NCI-H1436 treated with DMSO at 0.1 percent for 48 hours (cell line): ENCODE data around the gene MED15.

Experiments
- DNase-seq: peaks from one replicate; lab custom pipeline; 2025; lab: John Stamatoyannopoulos, UW

Gene MED15

GRCh38 chr22:20626811-20627210 is 119.4 kb downstream of the MED15 start:
- no peak for DNase-seq

- no peak for DNase-seq
These were observed 120.0 kb downstream of the MED15 start for GRCh38 chr22:20627432-20627831.

- DNase-seq: no peak
These were observed 120.9 kb downstream of the MED15 start for GRCh38 chr22:20628081-20628939.

- no peak for DNase-seq
These were observed 122.0 kb downstream of the MED15 start for GRCh38 chr22:20629401-20629800.

GRCh38 chr22:20630873-20631617 is 123.6 kb downstream of the MED15 start:
- no peak for DNase-seq

- DNase-seq: no peak
These were observed 124.7 kb downstream of the MED15 start for GRCh38 chr22:20632082-20632481.

- no peak for DNase-seq
These were observed 125.1 kb downstream of the MED15 start for GRCh38 chr22:20632518-20632917.

GRCh38 chr22:20634560-20635226 is 127.3 kb downstream of the MED15 start:
- no peak for DNase-seq

- no peak for DNase-seq
These were observed 127.8 kb downstream of the MED15 start for GRCh38 chr22:20635227-20635591.

GRCh38 chr22:20636075-20636812 is 128.8 kb downstream of the MED15 start:
- DNase-seq: no peak

- DNase-seq: no peak
These were observed 129.5 kb downstream of the MED15 start for GRCh38 chr22:20636945-20637344.
